ENCODE measurements around the gene PPTC7. TPM values are rescaled to one million over a fixed set of nuclear protein-coding genes. Genes with fewer than 3 reads are reported as not detected.
A peak's percentile ranks its signal among the peaks of the same experiment; 100 is the strongest.

The PPTC7 gene
- total RNA-seq, 1 donor from 2014 or later = 11.5 TPM

- no peak for TF ChIP-seq CTCF (IDR thresholded peaks at IDR 0.05; ENCODE audit: insufficient read depth, low read length, poor library complexity, severe bottlenecking)
- H3K27me3 ChIP-seq (ENCODE audit: control insufficient read depth, insufficient read depth, low read length) = no peaks in the 10 kb centered on the region
- H3K36me3 ChIP-seq (ENCODE audit: control insufficient read depth, insufficient read depth, low read length) = no peaks in the 10 kb centered on the region
- peak within 1 kb of the TSS; percentile 84 for H3K4me3 ChIP-seq (ENCODE audit: low read depth, low read length)
- peak; percentile 96 for DNase-seq (ENCODE audit: low read depth)
Measured at GRCh38 chr12:110501752-110502738, 81.1 kb downstream of the PPTC7 start, which contains the start of the genes RAD9B and VPS29. Gene RAD9B (plus strand): TSS chr12:110502331. CDS start chr12:110502338, 7 bp downstream. Gene VPS29 (minus strand): TSS chr12:110502111. CDS start chr12:110502051, 60 bp downstream.

- peak; percentile 31 for DNase-seq (ENCODE audit: low read depth)
- Histone ChIP-seq H3K36me3 (ENCODE audit: control insufficient read depth, insufficient read depth, low read length) (no peaks in the 10 kb centered on the region), H3K27me3 (ENCODE audit: control insufficient read depth, insufficient read depth, low read length) (no peaks in the 10 kb centered on the region), H3K4me3 (ENCODE audit: low read depth, low read length) (peak overlapping the region; percentile 84)
- TF ChIP-seq CTCF (IDR thresholded peaks at IDR 0.05; ENCODE audit: insufficient read depth, low read length, poor library complexity, severe bottlenecking) = no peak
Measured at GRCh38 chr12:110501399-110501751, 81.7 kb downstream of the PPTC7 start.

DNA sequence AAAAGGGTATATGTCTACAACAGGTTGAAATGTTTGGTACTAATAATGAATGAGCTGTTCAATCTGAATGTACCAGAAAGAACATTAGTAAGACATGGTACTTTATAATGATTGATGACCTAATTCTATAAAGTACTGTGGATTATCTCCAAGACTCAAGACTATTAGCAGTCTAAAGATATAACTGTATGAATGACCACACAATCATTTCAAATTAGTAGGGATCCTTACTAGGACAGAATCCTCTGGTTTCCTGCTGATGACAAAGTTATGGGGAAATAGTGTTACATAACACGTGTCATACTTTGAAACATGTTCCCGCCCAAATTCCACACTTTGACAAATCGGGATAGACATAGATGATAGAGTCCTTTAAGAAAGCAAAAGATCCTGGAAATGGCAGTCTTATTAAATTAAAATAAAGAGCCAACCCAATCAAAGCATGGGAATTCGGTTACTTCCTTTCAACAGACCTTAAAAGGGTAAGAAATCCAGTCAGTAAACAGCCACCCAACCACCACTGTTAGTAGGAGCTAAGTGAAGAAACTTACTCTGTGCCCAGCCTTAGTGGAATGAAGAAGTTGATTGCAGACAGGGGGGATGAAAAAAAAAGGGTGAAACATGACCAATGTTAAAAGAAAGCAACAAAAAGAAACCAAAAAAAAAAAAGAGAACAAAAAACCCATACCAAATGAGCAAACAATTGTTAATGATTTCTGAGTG, 84.0 kb downstream of the PPTC7 start:
- no peak for TF ChIP-seq CTCF (IDR thresholded peaks at IDR 0.05; ENCODE audit: insufficient read depth, low read length, poor library complexity, severe bottlenecking)
- no peaks in the 10 kb centered on the region for H3K36me3 ChIP-seq (ENCODE audit: control insufficient read depth, insufficient read depth, low read length)
- DNase-seq (ENCODE audit: low read depth) = no peak
- no peak overlapping the region for H3K4me3 ChIP-seq (ENCODE audit: low read depth, low read length)
- no peaks in the 10 kb centered on the region for H3K27me3 ChIP-seq (ENCODE audit: control insufficient read depth, insufficient read depth, low read length)

Other genes with a start within 250 kb of the PPTC7 start
- 49.0 and 51.3 TPM in 2 replicates for gene ANAPC7, start 179.6 kb downstream of the PPTC7 start, total RNA-seq
- gene ARPC3, start 133.0 kb downstream of the PPTC7 start, total RNA-seq = 796 and 823 TPM in 2 replicates
- 24.6 and 25.9 TPM in 2 replicates for gene GPN3, start 115.1 kb downstream of the PPTC7 start, total RNA-seq
- gene FAM216A, start 114.5 kb downstream of the PPTC7 start, total RNA-seq = 5.7 and 7.5 TPM in 2 replicates
- 75.4 and 93.7 TPM in 2 replicates for gene VPS29, start 81.2 kb downstream of the PPTC7 start, total RNA-seq
- gene RAD9B, start 81.0 kb downstream of the PPTC7 start, total RNA-seq = 0.88 and 1.2 TPM in 2 replicates
- 16.5 and 27.7 TPM in 2 replicates for gene TCTN1, start 30.8 kb upstream of the PPTC7 start, total RNA-seq
- 0.33 and 2.1 TPM in 2 replicates for gene HVCN1, start 105.8 kb upstream of the PPTC7 start, total RNA-seq
- 81.6 and 93.1 TPM in 2 replicates for gene PPP1CC, start 159.6 kb upstream of the PPTC7 start, total RNA-seq

Measured in kidney epithelial cell (primary cell).